ENCODE results near the gene TESK2.

TESK2 gene

DNA sequence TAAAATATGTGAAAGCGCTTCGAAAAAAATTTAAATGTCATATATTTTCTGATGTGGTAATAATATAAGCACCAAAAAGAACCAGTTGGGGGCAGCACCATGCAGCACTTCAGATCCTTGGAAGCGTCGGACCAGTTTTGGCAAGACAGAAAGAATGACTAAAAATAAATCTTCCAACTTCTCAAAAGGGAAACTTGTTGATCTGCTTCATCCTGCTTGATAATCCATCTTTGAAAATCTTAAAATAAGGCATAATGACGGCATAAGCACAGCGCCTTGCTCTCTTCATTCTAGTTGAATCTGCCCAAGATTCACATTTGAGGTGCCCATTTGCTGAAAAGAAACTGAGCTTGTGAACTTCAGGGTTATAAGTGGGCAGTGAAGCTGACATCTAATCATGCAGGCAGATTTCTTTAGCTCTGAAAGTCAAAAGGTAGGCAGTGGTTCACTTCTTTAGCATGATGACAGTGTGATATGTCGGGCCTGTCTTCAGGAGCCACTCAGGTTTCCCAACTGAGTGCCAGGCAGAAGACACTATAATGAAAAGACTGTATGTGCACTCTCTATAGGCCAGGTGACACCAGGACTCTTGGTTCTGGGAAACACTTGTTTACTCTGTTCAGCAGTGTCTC is 131.0 kb downstream of the TESK2 start:
- no peak overlapping the region for H3K27ac ChIP-seq (ENCODE audit: low read length)

GRCh38 chr1:45356186-45356585 is 134.8 kb downstream of the TESK2 start:
- Histone ChIP-seq H3K36me3 (ENCODE audit: insufficient read depth, low read length) (no peaks in the 10 kb centered on the region), H3K79me2 (ENCODE audit: insufficient read depth, low read length) (no peaks in the 10 kb centered on the region), H2AFZ (ENCODE audit: low read depth, low read length) (no peak overlapping the region), H3K4me2 (ENCODE audit: insufficient read depth, low read length) (no peak overlapping the region), H4K20me1 (ENCODE audit: insufficient read depth, low read length) (no peaks in the 10 kb centered on the region), H3K27me3 (ENCODE audit: insufficient read depth, low read length, poor library complexity) (no peaks in the 10 kb centered on the region), H3K9ac (ENCODE audit: low read depth, low read length) (no peak overlapping the region), H3K9me3 (ENCODE audit: insufficient read depth, low read length, severe bottlenecking) (no peaks in the 10 kb centered on the region), H3K27ac (ENCODE audit: low read length) (no peak overlapping the region), H3K4me3 (ENCODE audit: low read depth in 1 of 2, low read length in 2 of 2) (no peak overlapping the region), H3K4me1 (ENCODE audit: insufficient read depth, low read length) (no peaks in the 10 kb centered on the region)
- TF ChIP-seq EZH2 (IDR thresholded peaks at IDR 0.05; ENCODE audit: borderline replicate concordance, low read depth, low read length, severe bottlenecking) (no peak), CTCF (IDR thresholded peaks at IDR 0.05; ENCODE audit: borderline replicate concordance, extremely low read depth, low read length, poor library complexity, severe bottlenecking) (no peak)
- no peak for DNase-seq
- ATAC-seq (ENCODE audit: insufficient read depth, low read depth): no peak

More for the DNA sequence above, 131.0 kb downstream of the TESK2 start:
- H3K4me2 ChIP-seq (ENCODE audit: insufficient read depth, low read length): no peak overlapping the region
- H3K79me2 ChIP-seq (ENCODE audit: insufficient read depth, low read length): no peaks in the 10 kb centered on the region
- no peaks in the 10 kb centered on the region for H3K4me1 ChIP-seq (ENCODE audit: insufficient read depth, low read length)
- H3K9ac ChIP-seq (ENCODE audit: low read depth, low read length): no peak overlapping the region
- H3K4me3 ChIP-seq (ENCODE audit: low read depth in 1 of 2, low read length in 2 of 2): no peak overlapping the region
- ATAC-seq (ENCODE audit: insufficient read depth, low read depth) (no peak), DNase-seq (peak; percentile 47)
- H3K27me3 ChIP-seq (ENCODE audit: insufficient read depth, low read length, poor library complexity): no peaks in the 10 kb centered on the region
- H3K36me3 ChIP-seq (ENCODE audit: insufficient read depth, low read length): no peaks in the 10 kb centered on the region
- no peaks in the 10 kb centered on the region for H3K9me3 ChIP-seq (ENCODE audit: insufficient read depth, low read length, severe bottlenecking)
- no peaks in the 10 kb centered on the region for H4K20me1 ChIP-seq (ENCODE audit: insufficient read depth, low read length)
- no peak overlapping the region for H2AFZ ChIP-seq (ENCODE audit: low read depth, low read length)
- TF ChIP-seq CTCF (IDR thresholded peaks at IDR 0.05; ENCODE audit: borderline replicate concordance, extremely low read depth, low read length, poor library complexity, severe bottlenecking): peak; percentile 58
- TF ChIP-seq EZH2 (IDR thresholded peaks at IDR 0.05; ENCODE audit: borderline replicate concordance, low read depth, low read length, severe bottlenecking): no peak

GRCh38 chr1:45355683-45356082 is 135.3 kb downstream of the TESK2 start:
- Histone ChIP-seq H3K36me3 (ENCODE audit: insufficient read depth, low read length) (no peaks in the 10 kb centered on the region), H3K27me3 (ENCODE audit: insufficient read depth, low read length, poor library complexity) (no peaks in the 10 kb centered on the region), H3K9ac (ENCODE audit: low read depth, low read length) (no peak overlapping the region), H3K4me3 (ENCODE audit: low read depth in 1 of 2, low read length in 2 of 2) (no peak overlapping the region), H2AFZ (ENCODE audit: low read depth, low read length) (no peak overlapping the region), H3K27ac (ENCODE audit: low read length) (no peak overlapping the region), H3K9me3 (ENCODE audit: insufficient read depth, low read length, severe bottlenecking) (no peaks in the 10 kb centered on the region), H3K4me2 (ENCODE audit: insufficient read depth, low read length) (no peak overlapping the region), H3K4me1 (ENCODE audit: insufficient read depth, low read length) (no peaks in the 10 kb centered on the region), H4K20me1 (ENCODE audit: insufficient read depth, low read length) (no peaks in the 10 kb centered on the region), H3K79me2 (ENCODE audit: insufficient read depth, low read length) (no peaks in the 10 kb centered on the region)
- no peak for TF ChIP-seq EZH2 (IDR thresholded peaks at IDR 0.05; ENCODE audit: borderline replicate concordance, low read depth, low read length, severe bottlenecking)
- no peak for TF ChIP-seq CTCF (IDR thresholded peaks at IDR 0.05; ENCODE audit: borderline replicate concordance, extremely low read depth, low read length, poor library complexity, severe bottlenecking)
- DNase-seq: no peak
- no peak for ATAC-seq (ENCODE audit: insufficient read depth, low read depth)
